ENCODE results near the gene UBAC1.

GRCh38 chr9:135910216-135910615, 51.0 kb downstream of the UBAC1 start:
- TF ChIP-seq GABPA (IDR thresholded peaks at IDR 0.05; ENCODE audit: low read depth) (no peak), POLR2AphosphoS5 (IDR thresholded peaks at IDR 0.05; ENCODE audit: low read depth) (no peak)
- TF ChIP-seq, protein P1, sequence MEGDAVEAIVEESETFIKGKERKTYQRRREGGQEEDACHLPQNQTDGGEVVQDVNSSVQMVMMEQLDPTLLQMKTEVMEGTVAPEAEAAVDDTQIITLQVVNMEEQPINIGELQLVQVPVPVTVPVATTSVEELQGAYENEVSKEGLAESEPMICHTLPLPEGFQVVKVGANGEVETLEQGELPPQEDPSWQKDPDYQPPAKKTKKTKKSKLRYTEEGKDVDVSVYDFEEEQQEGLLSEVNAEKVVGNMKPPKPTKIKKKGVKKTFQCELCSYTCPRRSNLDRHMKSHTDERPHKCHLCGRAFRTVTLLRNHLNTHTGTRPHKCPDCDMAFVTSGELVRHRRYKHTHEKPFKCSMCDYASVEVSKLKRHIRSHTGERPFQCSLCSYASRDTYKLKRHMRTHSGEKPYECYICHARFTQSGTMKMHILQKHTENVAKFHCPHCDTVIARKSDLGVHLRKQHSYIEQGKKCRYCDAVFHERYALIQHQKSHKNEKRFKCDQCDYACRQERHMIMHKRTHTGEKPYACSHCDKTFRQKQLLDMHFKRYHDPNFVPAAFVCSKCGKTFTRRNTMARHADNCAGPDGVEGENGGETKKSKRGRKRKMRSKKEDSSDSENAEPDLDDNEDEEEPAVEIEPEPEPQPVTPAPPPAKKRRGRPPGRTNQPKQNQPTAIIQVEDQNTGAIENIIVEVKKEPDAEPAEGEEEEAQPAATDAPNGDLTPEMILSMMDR (IDR thresholded peaks at IDR 0.05; ENCODE audit: insufficient read depth, low read length): no peak

Measured in HL-60 (cell line).